HepG2 (cell line): ENCODE measurements around the gene ARHGEF1. TPM values are rescaled to one million over a fixed set of nuclear protein-coding genes. Genes with fewer than 3 reads are reported as not detected.
A peak's percentile ranks its signal among the peaks of the same experiment; 100 is the strongest.

Experiments used
- AGO1 ChIP-seq: fragments of 200-400 bp; formaldehyde crosslinking; IDR thresholded peaks from 2 replicates; pipeline ENCODE4 v1.6.1; 2017; ENCODE audit warnings: mild to moderate bottlenecking, low read depth, low read length, moderate library complexity; ENCODE audit not compliant: poor library complexity, severe bottlenecking
- GFI1 ChIP-seq: sonication (generic); formaldehyde crosslinking; IDR thresholded peaks from 2 replicates; pipeline ENCODE4 v1.5.0; 2020; ENCODE audit warnings: missing genetic modification reagents, mild to moderate bottlenecking, borderline replicate concordance
- HNF4G ChIP-seq, 2 experiments: sonication (generic) in 1 of 2; formaldehyde crosslinking in 1 of 2; IDR thresholded peaks; 2 replicates each; pipeline versions ENCODE4 v1.4.0 to v1.6.1; 2011 to 2020; ENCODE audit warnings: borderline replicate concordance in 2 of 2, low read depth in 2 of 2, mild to moderate bottlenecking in 2 of 2, low read length in 1 of 2, missing genetic modification reagents in 1 of 2, moderate library complexity in 1 of 2
- HNRNPLL ChIP-seq: fragments of 200-400 bp; formaldehyde crosslinking; IDR thresholded peaks from 2 replicates; pipeline ENCODE4 v1.6.1; 2017; ENCODE audit warnings: mild to moderate bottlenecking, low read depth, low read length; ENCODE audit not compliant: poor library complexity, severe bottlenecking
- NR2F6 ChIP-seq, 2 experiments: IDR thresholded peaks; 2 replicates each; pipeline ENCODE4 v1.6.1; 2016; ENCODE audit warnings: antibody characterized with exemption in 1 of 2, mild to moderate bottlenecking in 1 of 2
- SKIL ChIP-seq: sonication (generic); formaldehyde crosslinking; IDR thresholded peaks from 2 replicates; pipeline ENCODE4 v1.8.0; 2022; ENCODE audit warnings: missing genetic modification reagents, mild to moderate bottlenecking, moderate library complexity, borderline replicate concordance
- SSRP1 ChIP-seq: IDR thresholded peaks from 2 replicates; pipeline ENCODE4 v1.6.1; 2016; ENCODE audit warnings: control low read depth
- TBL1XR1 ChIP-seq: fragments of 150-350 bp; IDR thresholded peaks from 2 replicates; pipeline ENCODE4 v1.6.1; 2014; ENCODE audit warnings: borderline replicate concordance, low read length; ENCODE audit not compliant: partially characterized antibody
- TMF1 ChIP-seq: sonication (generic); formaldehyde crosslinking; IDR thresholded peaks from 2 replicates; pipeline ENCODE4 v1.8.1; 2022; ENCODE audit warnings: low read depth, missing genetic modification reagents
- YEATS2 ChIP-seq: sonication (generic); formaldehyde crosslinking; IDR thresholded peaks from 2 replicates; pipeline ENCODE4 v1.4.0; 2020; ENCODE audit warnings: missing genetic modification reagents, borderline replicate concordance
- ZNF605 ChIP-seq: sonication (generic); formaldehyde crosslinking; IDR thresholded peaks from 2 replicates; pipeline ENCODE4 v1.8.0; 2022; ENCODE audit warnings: mild to moderate bottlenecking, missing genetic modification reagents
- ZNF609 ChIP-seq: sonication (generic); formaldehyde crosslinking; IDR thresholded peaks from 2 replicates; pipeline ENCODE4 v1.4.0; 2020; ENCODE audit warnings: mild to moderate bottlenecking, missing genetic modification reagents, borderline replicate concordance
- ZNF746 ChIP-seq: sonication (generic); formaldehyde crosslinking; IDR thresholded peaks from 2 replicates; pipeline ENCODE4 v1.8.0; 2022; ENCODE audit warnings: mild to moderate bottlenecking, missing genetic modification reagents
- ZNF770 ChIP-seq: sonication (generic); formaldehyde crosslinking; IDR thresholded peaks from 2 replicates; pipeline ENCODE4 v1.5.0; 2020; ENCODE audit warnings: mild to moderate bottlenecking, missing genetic modification reagents
- ZSCAN20 ChIP-seq: sonication (generic); formaldehyde crosslinking; IDR thresholded peaks from 2 replicates; pipeline ENCODE4 v1.4.0; 2020; ENCODE audit warnings: missing genetic modification reagents, mild to moderate bottlenecking, borderline replicate concordance
- polyA plus RNA-seq, 8 experiments: library from polyadenylated mRNA; depleted of rRNA in 3 of 8; stranded (reverse) in 7 of 8; unstranded in 1 of 8; fragments of >200 nt; fragmentation: Illumina TruSeq in 4 of 8; extraction: Trizol in 4 of 8; gene quantifications; 2 replicates each; pipeline versions ENCODE4 v1.2.1 to v1.2.3, GENCODE V29; 2011 to 2016; ENCODE audit warnings: low read depth in 4 of 8, missing spikeins in 1 of 8, mixed read lengths in 1 of 8; ENCODE audit not compliant: insufficient read depth in 1 of 8
- total RNA-seq, 5 experiments: library from RNA; depleted of rRNA; stranded (reverse); fragments of >200 nt; fragmentation: Illumina TruSeq; extraction: Trizol; gene quantifications; 2 replicates each; pipeline ENCODE4 v1.2.3, GENCODE V29; 2016; ENCODE audit warnings: low read depth in 1 of 5
- TF ChIP-seq, protein P1 (sequence below): sonication (generic); formaldehyde crosslinking; IDR thresholded peaks from 2 replicates; pipeline ENCODE4 v1.9.0; 2022; ENCODE audit warnings: missing genetic modification reagents, mild to moderate bottlenecking, borderline replicate concordance

ARHGEF1 gene
- total and polyA plus RNA-seq, 2 of the 13 experiments (the other 11 are each of a cell fraction or from before 2014, with no cell fraction given) = 33.7 to 34.7 TPM

GRCh38 chr19:41887711-41888382, 4.9 kb downstream of the ARHGEF1 start (continued):
- TF ChIP-seq ZNF770 (CRISPR knock-in tag) (peak; percentile 98), TBL1XR1 (no peak), AGO1 (peak; percentile 86), ZSCAN20 (CRISPR knock-in tag) (no peak), HNF4G (IDR thresholded peaks at IDR 0.05; ENCODE audit: borderline replicate concordance, low read depth, low read length) (peak; percentile 36; the same call in 1 of the 2 replicates), HNF4G (CRISPR knock-in tag; IDR thresholded peaks at IDR 0.05; ENCODE audit: borderline replicate concordance, low read depth) (peak; percentile 22; the same call in 1 of the 2 replicates), GFI1 (CRISPR knock-in tag) (peak; percentile 91), HNRNPLL (peak; percentile 42), ZNF609 (CRISPR knock-in tag) (peak; percentile 82), ZNF605 (CRISPR knock-in tag) (peak; percentile 78), YEATS2 (CRISPR knock-in tag) (peak; percentile 51; the same call in 1 of the 2 replicates), ZNF746 (CRISPR knock-in tag) (peak; percentile 99), SKIL (CRISPR knock-in tag) (peak; percentile 53; the same call in 1 of the 2 replicates), SSRP1 (CRISPR knock-in tag) (0 out of 2 replicates have a peak, but pooled peaks have one; percentile 26), NR2F6 (IDR thresholded peaks at IDR 0.05) (peak; percentile 60; the same call in 1 of the 2 replicates), NR2F6 (CRISPR knock-in tag; IDR thresholded peaks at IDR 0.05) (peak; percentile 62; the same call in 1 of the 2 replicates), TMF1 (CRISPR knock-in tag) (no peak)
- TF ChIP-seq, protein P1, sequence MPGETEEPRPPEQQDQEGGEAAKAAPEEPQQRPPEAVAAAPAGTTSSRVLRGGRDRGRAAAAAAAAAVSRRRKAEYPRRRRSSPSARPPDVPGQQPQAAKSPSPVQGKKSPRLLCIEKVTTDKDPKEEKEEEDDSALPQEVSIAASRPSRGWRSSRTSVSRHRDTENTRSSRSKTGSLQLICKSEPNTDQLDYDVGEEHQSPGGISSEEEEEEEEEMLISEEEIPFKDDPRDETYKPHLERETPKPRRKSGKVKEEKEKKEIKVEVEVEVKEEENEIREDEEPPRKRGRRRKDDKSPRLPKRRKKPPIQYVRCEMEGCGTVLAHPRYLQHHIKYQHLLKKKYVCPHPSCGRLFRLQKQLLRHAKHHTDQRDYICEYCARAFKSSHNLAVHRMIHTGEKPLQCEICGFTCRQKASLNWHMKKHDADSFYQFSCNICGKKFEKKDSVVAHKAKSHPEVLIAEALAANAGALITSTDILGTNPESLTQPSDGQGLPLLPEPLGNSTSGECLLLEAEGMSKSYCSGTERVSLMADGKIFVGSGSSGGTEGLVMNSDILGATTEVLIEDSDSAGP = peak; percentile 84
